H1 (cell line): ENCODE measurements around the gene F3.

Experiments used
- BRCA1 ChIP-seq: IDR thresholded peaks from 2 replicates; pipeline ENCODE4 v1.6.1; 2012; ENCODE audit warnings: low read depth, low read length, improper control_type of control experiment
- CEBPB ChIP-seq: IDR thresholded peaks from 2 replicates; pipeline ENCODE4 v1.6.1; 2012; ENCODE audit warnings: low read depth, low read length
- CTCF ChIP-seq, 3 experiments: IDR thresholded peaks; 1 replicate in 2 of 3; 2 replicates in 1 of 3; pipeline versions ENCODE4 v1.5.1 to v1.6.1; 2011; ENCODE audit warnings: low read length in 3 of 3, mild to moderate bottlenecking in 3 of 3, inconsistent platforms in 2 of 3, low read depth in 1 of 3, moderate library complexity in 1 of 3; ENCODE audit not compliant: insufficient read depth in 1 of 3; ENCODE audit errors: control extremely low read depth in 1 of 3
- POLR2A ChIP-seq, 2 experiments: IDR thresholded peaks; 1 replicate in 1 of 2; 2 replicates in 1 of 2; pipeline ENCODE4 v1.6.1; 2011; ENCODE audit warnings: low read depth in 2 of 2, low read length in 2 of 2, mild to moderate bottlenecking in 2 of 2; ENCODE audit errors: control extremely low read depth in 1 of 2
- RAD21 ChIP-seq, 2 experiments: IDR thresholded peaks in 1 of 2; conservative IDR thresholded peaks in 1 of 2; 2 replicates each; pipeline ENCODE4 v1.6.1; 2011; ENCODE audit warnings: low read depth in 2 of 2, low read length in 2 of 2, improper control_type of control experiment in 1 of 2, inconsistent platforms in 1 of 2, mild to moderate bottlenecking in 1 of 2, moderate library complexity in 1 of 2

- TF ChIP-seq CTCF (IDR thresholded peaks at IDR 0.05; ENCODE audit: control extremely low read depth in 1 of 3, insufficient read depth in 1 of 3, low read depth in 1 of 3, low read length in 3 of 3), result no peak
- no peak for TF ChIP-seq BRCA1
- TF ChIP-seq POLR2A (IDR thresholded peaks at IDR 0.05; ENCODE audit: control extremely low read depth in 1 of 2, low read depth in 2 of 2, low read length in 2 of 2), result no peak
- TF ChIP-seq RAD21 (IDR thresholded peaks at IDR 0.05 in 1 of 2, conservative IDR thresholded peaks at IDR 0.05 in 1 of 2; ENCODE audit: low read depth in 2 of 2, low read length in 2 of 2), result no peak
- no peak for TF ChIP-seq CEBPB
Measured at GRCh38 chr1:94528826-94529225, 12.7 kb downstream of the F3 start.
